ENCODE data around the gene PLET1.

- TF ChIP-seq MAX (IDR thresholded peaks at IDR 0.05; ENCODE audit: low read depth, low read length) (no peak), CTCF (IDR thresholded peaks at IDR 0.05; ENCODE audit: low read depth, low read length) (no peak), POLR2A (IDR thresholded peaks at IDR 0.05; ENCODE audit: extremely low read depth, insufficient read length) (no peak), MYC (IDR thresholded peaks at IDR 0.05; ENCODE audit: low read depth, low read length) (no peak)
Observed at GRCh38 chr11:112255067-112255720, 5.5 kb downstream of the PLET1 start.
